ENCODE measurements around the gene RNF113A. TPM values are rescaled to one million over a fixed set of nuclear protein-coding genes. Genes with fewer than 3 reads are reported as not detected.

Gene RNF113A
- total and polyA plus RNA-seq, 2 of the 8 experiments (the other 6 are each of a cell fraction or from before 2014, with no cell fraction given): 10.3 to 14.2 TPM

DNA sequence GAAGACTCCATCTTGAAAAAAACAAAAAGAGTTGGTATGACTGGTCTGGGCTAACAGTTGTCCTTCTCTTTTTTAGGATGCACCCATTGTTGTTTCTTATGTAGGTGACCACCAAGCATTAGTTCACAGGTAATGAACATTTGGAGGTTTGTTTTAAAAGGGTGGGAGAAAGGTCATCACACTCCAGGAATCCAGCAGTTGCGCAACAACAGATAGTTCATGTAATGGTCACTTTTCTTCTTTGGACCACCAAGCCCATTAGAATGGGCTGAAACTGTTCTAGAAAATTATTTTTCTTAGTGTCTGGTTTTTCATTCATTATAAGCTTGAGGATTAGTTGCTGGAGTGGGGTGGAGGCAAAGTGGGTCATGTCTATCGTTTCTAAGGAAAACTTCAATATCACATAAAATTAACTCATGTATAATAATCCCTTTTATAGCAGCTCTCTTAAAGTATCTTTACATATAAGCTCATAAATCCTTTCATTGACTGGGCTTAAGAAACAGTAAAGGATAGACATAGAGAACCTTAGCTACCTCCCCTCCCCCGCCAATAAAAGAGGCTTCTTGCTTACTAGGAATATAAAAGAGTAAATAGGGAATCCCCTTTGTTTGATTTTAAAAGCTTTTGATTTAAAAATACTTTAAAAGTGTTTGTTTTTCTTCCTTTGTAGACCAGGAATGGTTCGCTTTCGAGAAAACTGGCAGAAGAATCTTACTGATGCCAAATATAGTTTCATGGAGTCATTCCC is 48.5 kb upstream of the RNF113A start:
- H3K56ac ChIP-seq (replicated peaks; ENCODE audit: insufficient read length, low read depth, low read length): no peak overlapping the region
- TF ChIP-seq CEBPB (IDR thresholded peaks at IDR 0.05; ENCODE audit: low read depth, low read length): peak; percentile 75
- TF ChIP-seq CREB1 (IDR thresholded peaks at IDR 0.05): no peak
- ChIA-PET POLR2A (ENCODE audit: partially characterized antibody) (interaction anchor here (1.1 kb wide), 1 partner anchor 21 kb away, joined by 3 read pairs; no protein-coding TSS in a partner anchor), CTCF (ENCODE audit: partially characterized antibody) (interaction anchor here (0.7 kb wide), 1 partner anchor 52 kb away, joined by 3 read pairs; no protein-coding TSS in a partner anchor)
- DNase-seq (ENCODE audit: low read depth in 1 of 2, low spot score in 2 of 2): no peak
- H3K9me3 ChIP-seq (ENCODE audit: insufficient read depth in 2 of 2, low read depth in 1 of 2, low read length in 1 of 2): no peaks in the 10 kb centered on the region
- no peaks in the 10 kb centered on the region for H4K20me1 ChIP-seq (replicated peaks in 1 of 2; ENCODE audit: control insufficient read depth in 1 of 2, insufficient read depth in 2 of 2, low read length in 2 of 2)
- no peak overlapping the region for H3K9ac ChIP-seq (replicated peaks in 1 of 4; ENCODE audit: extremely low read depth in 1 of 4, low read depth in 3 of 4, low read length in 3 of 4)
- H3K27me3 ChIP-seq (replicated peaks in 1 of 4; ENCODE audit: control insufficient read depth in 3 of 4, extremely low read depth in 1 of 4, insufficient read depth in 3 of 4, low read length in 3 of 4): no peaks in the 10 kb centered on the region
- H3K4me2 ChIP-seq (ENCODE audit: insufficient read depth in 1 of 2, low read depth in 2 of 2, low read length in 2 of 2): no peak overlapping the region
- H2BK5ac ChIP-seq (ENCODE audit: low read depth, low read length): no peak overlapping the region
- H3K18ac ChIP-seq (ENCODE audit: extremely low read depth, low read length): no peak overlapping the region
- no peak overlapping the region for H2BK12ac ChIP-seq (ENCODE audit: low read depth, low read length)
- H3K4me3 ChIP-seq (ENCODE audit: extremely low read depth in 1 of 4, insufficient read depth in 2 of 4, low read depth in 3 of 4, low read length in 4 of 4): no peak overlapping the region
- H3K36me3 ChIP-seq (ENCODE audit: control insufficient read depth in 2 of 4, insufficient read depth in 4 of 4, low read length in 3 of 4): no peaks in the 10 kb centered on the region
- 98% methylated on average over 4 of the region's 5 CpGs; no CpG with 5 or more reads in 1 of the 2 experiments for WGBS, 2 experiments (ENCODE audit: extremely low coverage in 1 of 2, insufficient coverage in 1 of 2, insufficient read length in 1 of 2, insufficient replicate concordance in 2 of 2, low coverage in 1 of 2, low lambda C conversion rate in 2 of 2, missing lambda C conversion rate in 1 of 2)
- H2BK20ac ChIP-seq (ENCODE audit: low read length): no peak overlapping the region
- no peak overlapping the region for H2BK15ac ChIP-seq (ENCODE audit: low read length)
- H4K8ac ChIP-seq (ENCODE audit: extremely low read depth, insufficient read depth, low read length): no peak overlapping the region
- no peak overlapping the region for H3K23ac ChIP-seq (ENCODE audit: insufficient read length)
- no peak overlapping the region for H3K4ac ChIP-seq (replicated peaks; ENCODE audit: insufficient read length, low read depth, low read length)
- H3K79me1 ChIP-seq (ENCODE audit: low read depth, low read length): no peaks in the 10 kb centered on the region
- no peak overlapping the region for H3K14ac ChIP-seq (ENCODE audit: insufficient read length)
- H2AFZ ChIP-seq (ENCODE audit: low read length): no peak overlapping the region
- H2BK120ac ChIP-seq (replicated peaks; ENCODE audit: low read depth, low read length): no peak overlapping the region
- no peaks in the 10 kb centered on the region for H3K79me2 ChIP-seq (ENCODE audit: control insufficient read depth in 1 of 2, insufficient read depth in 2 of 2, low read length in 2 of 2)
- no peak overlapping the region for H3K27ac ChIP-seq (ENCODE audit: low read depth, low read length)
- no peaks in the 10 kb centered on the region for H3K23me2 ChIP-seq (ENCODE audit: low read depth, low read length)
- H2AK5ac ChIP-seq (ENCODE audit: low read depth, low read length): no peak overlapping the region
- H4K91ac ChIP-seq (replicated peaks; ENCODE audit: insufficient read length, low read length): no peak overlapping the region
- no peaks in the 10 kb centered on the region for H3K4me1 ChIP-seq (replicated peaks in 1 of 4; ENCODE audit: control insufficient read depth in 3 of 4, insufficient read depth in 4 of 4, low read length in 3 of 4)
- FAIRE-seq: no peak
- H4K5ac ChIP-seq (ENCODE audit: insufficient read length, low read depth, low read length): no peak overlapping the region

Data from H1 (cell line).